Transverse colon (tissue), 4 donors: ENCODE data around the gene ARHGAP31. TPM values are rescaled to one million over a fixed set of nuclear protein-coding genes. Genes with fewer than 3 reads are reported as not detected.

ENCODE experiments used
- DNase-seq: peaks from one replicate; pipeline ENCODE4 v3.0.0-alpha.2; 2019
- H3K27ac ChIP-seq, 4 donors: fragments of 200-600 bp; sonication (generic); 2 replicates each; pipeline ENCODE4 v1.5.1; 2016 to 2018; ENCODE audit warnings: inconsistent platforms in 4 of 4
- H3K27me3 ChIP-seq: fragments of 200-600 bp; sonication (generic); 2 replicates; pipeline ENCODE4 v1.5.1; 2017; ENCODE audit warnings: inconsistent platforms
- H3K36me3 ChIP-seq, 4 donors: fragments of 200-600 bp; sonication (generic); 2 replicates each; pipeline ENCODE4 v1.5.1; 2017 to 2019; ENCODE audit warnings: inconsistent platforms in 4 of 4
- H3K4me1 ChIP-seq, 4 donors: fragments of 200-600 bp; sonication (generic); 2 replicates each; pipeline ENCODE4 v1.5.1; 2017 to 2020; ENCODE audit warnings: inconsistent platforms in 4 of 4
- H3K4me3 ChIP-seq, 4 donors: fragments of 200-600 bp; sonication (generic); 1 replicate in 1 of 4; 2 replicates in 3 of 4; pipeline versions ENCODE4 v1.5.1 to v1.6.1; 2017 to 2019; ENCODE audit warnings: inconsistent platforms in 4 of 4
- H3K9me3 ChIP-seq, 2 donors: fragments of 200-600 bp; sonication (generic); 2 replicates each; pipeline ENCODE4 v1.5.1; 2017 to 2019; ENCODE audit warnings: inconsistent platforms in 2 of 2
- CTCF ChIP-seq, 5 experiments: fragments of 200-600 bp in 3 of 5; fragments of 450-650 bp in 2 of 5; sonication (generic) in 3 of 5; IDR thresholded peaks; 1 replicate in 2 of 5; 2 replicates in 3 of 5; pipeline ENCODE4 v1.5.1; 2016 to 2017; ENCODE audit warnings: antibody characterized with exemption in 5 of 5, inconsistent platforms in 3 of 5, mild to moderate bottlenecking in 2 of 5, moderate library complexity in 1 of 5
- EP300 ChIP-seq: sonication (generic); formaldehyde crosslinking; IDR thresholded peaks from one replicate; pipeline ENCODE4 v1.6.1; 2017; ENCODE audit warnings: antibody characterized with exemption, low read depth
- POLR2A ChIP-seq: fragments of 450-650 bp; IDR thresholded peaks from one replicate; pipeline ENCODE4 v1.6.1; 2016; ENCODE audit warnings: antibody characterized with exemption, mild to moderate bottlenecking, moderate library complexity
- POLR2AphosphoS5 ChIP-seq, 3 donors: sonication (generic); formaldehyde crosslinking; IDR thresholded peaks; one replicate each; pipeline ENCODE4 v1.6.1; 2016; ENCODE audit warnings: antibody characterized with exemption in 3 of 3
- WGBS, 2 donors: methylation state at CpG; one replicate each; pipeline ENCODE4 v1.1.5; 2018; ENCODE audit warnings: low coverage in 1 of 2; 5-methylcytosine and 5-hydroxymethylcytosine counted together
- in situ Hi-C, 4 donors: fragments of 200-750 bp; cut with MboI; loops; one replicate each; pipeline versions ENCODE4 v1.15.0 to v1.15.1; 2017; ENCODE audit warnings: low sequenced_read_pairs in 3 of 4, low pct_ligation_motif_present in 1 of 4, low pct_unique_long_range_greater_than_20kb in 1 of 4
- intact Hi-C: fragments of 100-400 bp; cut with DNase I; formaldehyde crosslinking; loops from one replicate; pipeline ENCODE4 v1.15.1; 2023; ENCODE audit warnings: low total_unique reads
- total RNA-seq, 4 donors: library from RNA; depleted of rRNA; stranded (reverse); fragments of >200 nt; gene quantifications; one replicate each; pipeline ENCODE4 v1.1.0, GENCODE V29; 2016

Gene ARHGAP31
- total RNA-seq, 4 donors from 2014 or later: 6.7 to 68.5 (median 9.6) TPM

- intact Hi-C loops: no loop called here
These were observed 14.2 kb downstream of the ARHGAP31 start for GRCh38 chr3:119308355-119308754.

GRCh38 chr3:119309591-119309990 is 15.4 kb downstream of the ARHGAP31 start:
- intact Hi-C loops (no loop called here), in situ Hi-C loops (no loop called here)
- 92 to 100% methylated on average over 1 to 4 of the region's 4 CpGs for WGBS, 2 donors
- no peak overlapping the region for H3K27ac ChIP-seq
- H3K4me3 ChIP-seq: no peak overlapping the region
- no peaks in the 10 kb centered on the region for H3K36me3 ChIP-seq
- H3K9me3 ChIP-seq: no peaks in the 10 kb centered on the region
- no peaks in the 10 kb centered on the region for H3K27me3 ChIP-seq
- TF ChIP-seq POLR2AphosphoS5 (IDR thresholded peaks at IDR 0.05) (no peak), CTCF (IDR thresholded peaks at IDR 0.05) (no peak), POLR2A (no peak), EP300 (no peak)
- DNase-seq: no peak
- peaks cover 0 to 7% (median 3%) of the 10 kb centered on the region in 4 donors for H3K4me1 ChIP-seq

More at GRCh38 chr3:119308355-119308754, 14.2 kb downstream of the ARHGAP31 start:
- in situ Hi-C loops: no loop called here
- Histone ChIP-seq H3K9me3 (no peaks in the 10 kb centered on the region), H3K4me1 (peaks cover 0 to 7% (median 3%) of the 10 kb centered on the region in 4 donors), H3K27me3 (no peaks in the 10 kb centered on the region), H3K27ac (no peak overlapping the region), H3K4me3 (no peak overlapping the region), H3K36me3 (no peaks in the 10 kb centered on the region)
- TF ChIP-seq CTCF (IDR thresholded peaks at IDR 0.05) (no peak), POLR2AphosphoS5 (IDR thresholded peaks at IDR 0.05) (no peak), EP300 (no peak), POLR2A (no peak)
- 100% methylated on average over 1 of the region's 1 CpG for WGBS, 2 donors
- DNase-seq: no peak

- WGBS, 2 donors: 82 to 90% methylated on average over 2 to 3 of the region's 3 CpGs
- Histone ChIP-seq H3K4me1 (peaks cover 0 to 7% (median 3%) of the 10 kb centered on the region in 4 donors), H3K9me3 (no peaks in the 10 kb centered on the region), H3K36me3 (no peaks in the 10 kb centered on the region), H3K4me3 (no peak overlapping the region), H3K27ac (no peak overlapping the region), H3K27me3 (no peaks in the 10 kb centered on the region)
- intact Hi-C loops (no loop called here), in situ Hi-C loops (no loop called here)
- TF ChIP-seq POLR2A (no peak), EP300 (no peak), CTCF (IDR thresholded peaks at IDR 0.05) (no peak), POLR2AphosphoS5 (IDR thresholded peaks at IDR 0.05) (no peak)
- DNase-seq: no peak
These were observed 15.9 kb downstream of the ARHGAP31 start for GRCh38 chr3:119310071-119310470.

GRCh38 chr3:119311081-119311925 is 17.1 kb downstream of the ARHGAP31 start:
- H3K4me3 ChIP-seq: no peak overlapping the region
- H3K27ac ChIP-seq: no peak overlapping the region
- in situ Hi-C loops (no loop called here), intact Hi-C loops (no loop called here)
- WGBS, 2 donors: 75 to 78% methylated on average over 10 of the region's 10 CpGs
- H3K36me3 ChIP-seq: no peaks in the 10 kb centered on the region
- no peak for DNase-seq
- H3K27me3 ChIP-seq: no peaks in the 10 kb centered on the region
- TF ChIP-seq POLR2AphosphoS5 (IDR thresholded peaks at IDR 0.05) (no peak), POLR2A (no peak), CTCF (IDR thresholded peaks at IDR 0.05) (no peak)
- no peaks in the 10 kb centered on the region for H3K9me3 ChIP-seq
- H3K4me1 ChIP-seq: peaks cover 0 to 7% (median 3%) of the 10 kb centered on the region in 4 donors
